ENCODE data around the gene BDKRB1. TPM values are rescaled to one million over a fixed set of nuclear protein-coding genes. Genes with fewer than 3 reads are reported as not detected.

Gene BDKRB1
- total and polyA plus RNA-seq, 5 experiments from 2014 or later = not detected

DNA sequence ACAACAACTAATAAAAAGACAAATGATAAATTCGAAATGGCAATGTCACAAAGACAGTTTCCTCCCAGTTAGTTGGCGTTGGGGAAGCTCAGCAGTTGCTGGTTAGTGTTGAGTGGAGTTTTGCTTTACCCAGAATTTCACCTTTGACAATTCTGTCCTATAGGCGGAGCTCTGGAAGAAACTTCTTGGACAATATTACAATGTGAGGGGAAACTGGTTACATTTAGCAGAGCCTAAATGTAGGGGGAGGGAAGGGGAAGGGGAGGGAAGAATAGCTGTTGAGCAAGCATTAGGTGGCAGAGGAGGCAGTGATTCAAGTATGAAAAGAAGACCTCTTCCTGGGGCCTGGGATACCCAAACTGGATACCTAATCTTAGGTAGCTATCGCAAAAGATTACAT, 51.4 kb downstream of the BDKRB1 start:
- no peaks in the 10 kb centered on the region for H3K9me3 Mint-ChIP-seq
- H3K27ac Mint-ChIP-seq = no peak overlapping the region
- H3K4me3 Mint-ChIP-seq = no peak overlapping the region
- no peaks in the 10 kb centered on the region for H3K4me1 Mint-ChIP-seq
- no peaks in the 10 kb centered on the region for H3K27me3 Mint-ChIP-seq
- ATAC-seq (no peak), DNase-seq (no peak)
- peaks cover 5 to 83% (median 36%) of the 10 kb centered on the region in 3 donors for H3K36me3 Mint-ChIP-seq
- POLR2A ChIA-PET = no interaction called here

DNA sequence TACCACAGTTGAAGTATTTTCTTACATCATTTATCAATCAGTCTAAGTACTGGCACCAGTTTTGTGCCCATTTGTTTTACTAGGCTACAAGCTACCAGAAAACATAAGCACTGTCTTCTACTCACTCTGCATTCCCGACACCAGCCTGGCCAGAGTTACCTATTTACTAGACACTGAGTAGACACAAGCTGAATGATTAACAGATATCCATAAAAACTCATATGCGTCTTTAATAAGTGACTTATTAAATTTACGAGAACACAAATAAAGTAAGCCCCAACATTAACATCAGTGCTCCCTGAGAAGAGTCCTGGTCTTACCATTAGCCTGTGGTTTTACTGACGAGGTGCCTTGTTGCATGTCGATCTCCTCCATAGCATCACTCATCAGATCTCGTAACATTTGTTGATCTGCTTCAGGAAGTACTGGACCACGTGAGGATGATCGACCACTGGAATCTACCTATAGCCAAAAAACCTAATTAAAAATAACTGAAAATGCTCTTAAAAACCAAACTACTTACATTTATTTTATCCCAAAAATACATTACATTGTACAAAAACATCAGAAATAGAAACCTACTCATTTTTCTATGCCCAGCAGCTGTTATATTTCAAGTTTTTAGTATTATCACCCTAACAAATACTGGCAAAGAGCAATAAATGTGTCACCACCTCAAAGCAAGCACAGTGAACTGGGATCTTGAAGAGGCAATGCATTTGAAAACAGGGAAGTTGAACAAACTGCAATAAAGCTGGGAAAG, 53.3 kb downstream of the BDKRB1 start:
- Mint-ChIP-seq H3K36me3 (peaks cover 8 to 86% (median 40%) of the 10 kb centered on the region in 3 donors), H3K4me1 (no peaks in the 10 kb centered on the region), H3K4me3 (no peak overlapping the region), H3K27me3 (no peaks in the 10 kb centered on the region), H3K9me3 (no peaks in the 10 kb centered on the region), H3K27ac (no peak overlapping the region)
- no peak for ATAC-seq
- POLR2A ChIA-PET = no interaction called here
- no peak for DNase-seq

DNA sequence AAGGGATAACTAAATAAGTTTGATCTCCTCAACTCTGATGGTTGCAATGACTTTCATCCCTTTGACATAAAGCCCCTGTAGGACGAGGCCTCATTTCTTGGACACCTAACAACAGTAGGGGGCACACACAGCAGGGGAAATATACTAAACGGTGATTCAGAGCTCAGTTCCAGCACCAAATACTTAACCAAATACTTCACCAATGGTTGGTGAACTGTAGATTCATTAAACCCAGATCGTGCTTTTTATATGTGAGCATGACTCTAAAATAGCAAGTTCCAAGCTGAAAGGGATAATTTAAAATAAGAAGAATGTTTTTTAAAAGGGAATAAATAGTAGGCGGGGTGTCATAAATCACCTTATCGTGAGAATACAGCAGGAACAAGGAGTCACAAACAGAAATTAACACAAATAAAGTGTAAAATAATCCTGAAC, 53.9 kb downstream of the BDKRB1 start:
- POLR2A ChIA-PET = no interaction called here
- Mint-ChIP-seq H3K36me3 (peaks cover 8 to 87% (median 43%) of the 10 kb centered on the region in 3 donors), H3K4me1 (no peaks in the 10 kb centered on the region), H3K27ac (no peak overlapping the region), H3K4me3 (no peak overlapping the region), H3K27me3 (no peaks in the 10 kb centered on the region), H3K9me3 (no peaks in the 10 kb centered on the region)
- DNase-seq = peak in 1 of 10 donors; percentile 9
- ATAC-seq = no peak

DNA sequence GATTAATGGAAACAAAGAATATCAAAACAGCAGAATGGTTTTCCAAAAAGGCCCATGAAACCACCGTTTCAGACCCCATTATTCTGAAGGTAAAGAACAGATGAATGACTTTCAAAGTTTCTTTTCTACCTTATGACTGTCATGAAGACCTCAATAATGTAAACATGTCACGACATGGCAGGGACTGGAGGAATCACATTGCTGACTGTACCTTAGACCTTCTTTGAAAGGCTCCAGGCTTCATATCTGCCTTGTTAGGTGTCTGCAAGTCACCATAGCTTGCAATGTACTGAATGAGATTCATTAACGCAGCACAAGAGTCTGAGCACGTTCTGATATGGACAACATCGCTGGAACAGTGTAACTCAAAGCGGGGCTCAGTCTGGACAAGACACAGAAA, 54.9 kb downstream of the BDKRB1 start:
- H3K36me3 Mint-ChIP-seq = peaks cover 11 to 88% (median 49%) of the 10 kb centered on the region in 3 donors
- no peaks in the 10 kb centered on the region for H3K27me3 Mint-ChIP-seq
- H3K4me3 Mint-ChIP-seq = no peak overlapping the region
- no peaks in the 10 kb centered on the region for H3K9me3 Mint-ChIP-seq
- ATAC-seq (no peak), DNase-seq (no peak)
- no peak overlapping the region for H3K27ac Mint-ChIP-seq
- H3K4me1 Mint-ChIP-seq = no peaks in the 10 kb centered on the region
- POLR2A ChIA-PET = no interaction called here

Other genes with a start within 250 kb of the BDKRB1 start
- gene C14orf132, start 216.8 kb upstream of the BDKRB1 start, total RNA-seq = 1 to 10 TPM; 4.3 to 4.6 TPM
- gene C14orf132, start 216.8 kb upstream of the BDKRB1 start, polyA plus RNA-seq = under 1 TPM in 2 of 3 donors, not detected in 1; 0.57 to 0.64 TPM
- gene BDKRB2, start 51.4 kb upstream of the BDKRB1 start, total RNA-seq = not detected
- gene BDKRB2, start 51.4 kb upstream of the BDKRB1 start, polyA plus RNA-seq = not detected
- gene ATG2B, start 107.1 kb downstream of the BDKRB1 start, total RNA-seq = 10 to 100 TPM; 29.5 to 32.1 TPM
- gene ATG2B, start 107.1 kb downstream of the BDKRB1 start, polyA plus RNA-seq = 1 to 10 TPM in 2 of 3 donors, under 1 TPM in 1; 0.96 to 2.0 (median 1.4) TPM
- 10 to 100 TPM; 18.1 to 20.1 TPM for gene GSKIP, start 107.3 kb downstream of the BDKRB1 start, total RNA-seq
- gene GSKIP, start 107.3 kb downstream of the BDKRB1 start, polyA plus RNA-seq = 10 to 100 TPM; 15.6 to 26.9 (median 18.8) TPM
- under 1 TPM in 1 of 2 experiments, not detected in 1; 0.21 TPM for gene AK7, start 135.9 kb downstream of the BDKRB1 start, total RNA-seq
- gene AK7, start 135.9 kb downstream of the BDKRB1 start, polyA plus RNA-seq = under 1 TPM in 1 of 3 donors, not detected in 2; 0.75 TPM
- 100 to 1,000 TPM; 249 to 289 TPM for gene PAPOLA, start 246.2 kb downstream of the BDKRB1 start, total RNA-seq
- 10 to 100 TPM; 63.3 to 79.4 (median 71.9) TPM for gene PAPOLA, start 246.2 kb downstream of the BDKRB1 start, polyA plus RNA-seq

Measured in naive thymus-derived CD8-positive, alpha-beta T cell (primary cell).